H1 (cell line): ENCODE measurements around the gene TSGA10. TPM values are rescaled to one million over a fixed set of nuclear protein-coding genes. Genes with fewer than 3 reads are reported as not detected.
A peak's percentile ranks its signal among the peaks of the same experiment; 100 is the strongest.

ENCODE experiments used
- CTCF ChIA-PET: fragments of 300-600 bp; sonication (Branson Sonifier 250); formaldehyde crosslinking; loops from one replicate; lab custom pipeline; 2021; ENCODE audit not compliant: partially characterized antibody; lab: Charles Lee
- POLR2A ChIA-PET: fragments of 300-600 bp; sonication (Branson Sonifier 250); formaldehyde crosslinking; loops from one replicate; lab custom pipeline; 2021; ENCODE audit warnings: inconsistent platforms; ENCODE audit not compliant: partially characterized antibody; lab: Charles Lee
- DNase-seq, 2 experiments: peaks; one replicate each; pipeline versions ENCODE4 v3.0.0 to v3.0.0-alpha.2; 2010 to 2022; ENCODE audit warnings: low spot score in 2 of 2, low read depth in 1 of 2, mixed read lengths in 1 of 2
- FAIRE-seq: peaks from 2 replicates; lab custom pipeline; 2011; peaks lifted over from hg19 to GRCh38; lab: Jason Lieb, UNC
- H2AFZ ChIP-seq: 2 replicates; pipeline ENCODE4 v1.8.1; 2012; ENCODE audit warnings: low read length, inconsistent platforms
- H2AK5ac ChIP-seq: 2 replicates; pipeline ENCODE4 v1.6.1; 2013; ENCODE audit warnings: low read depth, low read length
- H2BK120ac ChIP-seq: replicated peaks from 2 replicates; pipeline ENCODE3; 2013; ENCODE audit warnings: low read depth, low read length, inconsistent platforms
- H2BK12ac ChIP-seq: 2 replicates; pipeline ENCODE4 v1.6.1; 2013; ENCODE audit warnings: low read depth, low read length
- H2BK15ac ChIP-seq: 2 replicates; pipeline ENCODE4 v1.6.1; 2013; ENCODE audit warnings: low read length
- H2BK20ac ChIP-seq: 2 replicates; pipeline ENCODE4 v1.6.1; 2013; ENCODE audit warnings: low read length
- H2BK5ac ChIP-seq: 2 replicates; pipeline ENCODE4 v1.6.1; 2013; ENCODE audit warnings: low read depth, low read length
- H3K14ac ChIP-seq: 2 replicates; pipeline ENCODE4 v1.6.1; 2013; ENCODE audit warnings: inconsistent platforms; ENCODE audit not compliant: insufficient read length
- H3K18ac ChIP-seq: 2 replicates; pipeline ENCODE4 v1.6.1; 2013; ENCODE audit warnings: low read length; ENCODE audit errors: extremely low read depth
- H3K23ac ChIP-seq: 2 replicates; pipeline ENCODE4 v1.6.1; 2013; ENCODE audit warnings: inconsistent platforms; ENCODE audit not compliant: insufficient read length
- H3K23me2 ChIP-seq: 2 replicates; pipeline ENCODE4 v1.6.1; 2013; ENCODE audit warnings: low read depth, low read length
- H3K27ac ChIP-seq: 2 replicates; pipeline ENCODE4 v1.6.1; 2011; ENCODE audit warnings: low read depth, low read length, inconsistent platforms
- H3K27me3 ChIP-seq, 4 experiments: replicated peaks in 1 of 4; 1 replicate in 1 of 4; 2 replicates in 3 of 4; pipeline versions ENCODE4 v1.6.1 to v1.8.1; 2011 to 2013; ENCODE audit warnings: low read length in 3 of 4, mild to moderate bottlenecking in 3 of 4, inconsistent platforms in 2 of 4, mixed read lengths in 2 of 4, moderate library complexity in 1 of 4; ENCODE audit not compliant: control insufficient read depth in 3 of 4, insufficient read depth in 3 of 4; ENCODE audit errors: extremely low read depth in 1 of 4
- H3K36me3 ChIP-seq, 4 experiments: 2 replicates each; pipeline versions ENCODE4 v1.6.1 to v1.8.1; 2011 to 2013; ENCODE audit warnings: mild to moderate bottlenecking in 4 of 4, low read length in 3 of 4, moderate library complexity in 2 of 4, control low read depth in 1 of 4, inconsistent platforms in 1 of 4; ENCODE audit not compliant: insufficient read depth in 4 of 4, control insufficient read depth in 2 of 4
- H3K4ac ChIP-seq: replicated peaks from 2 replicates; pipeline ENCODE3; 2013; ENCODE audit warnings: low read length, low read depth, mixed read lengths, inconsistent platforms; ENCODE audit not compliant: insufficient read length
- H3K4me1 ChIP-seq, 4 experiments: replicated peaks in 1 of 4; 1 replicate in 1 of 4; 2 replicates in 3 of 4; pipeline versions ENCODE4 v1.6.1 to v1.8.1; 2011 to 2013; ENCODE audit warnings: low read length in 3 of 4, inconsistent platforms in 2 of 4, mixed read lengths in 1 of 4; ENCODE audit not compliant: insufficient read depth in 4 of 4, control insufficient read depth in 3 of 4
- H3K4me2 ChIP-seq, 2 experiments: 2 replicates each; pipeline versions ENCODE4 v1.6.1 to v1.8.1; 2011 to 2013; ENCODE audit warnings: low read depth in 2 of 2, low read length in 2 of 2, control low read depth in 1 of 2, inconsistent platforms in 1 of 2, mild to moderate bottlenecking in 1 of 2; ENCODE audit not compliant: insufficient read depth in 1 of 2
- H3K4me3 ChIP-seq, 4 experiments: fragments of 200-600, 300-600 bp in 1 of 4; sonication (generic), shearing (Covaris generic), sonication (Bioruptor Twin) in 1 of 4; 2 replicates each; pipeline versions ENCODE4 v1.5.1 to v1.8.1; 2011 to 2016; ENCODE audit warnings: low read length in 4 of 4, low read depth in 3 of 4, control low read depth in 2 of 4, inconsistent platforms in 2 of 4, mild to moderate bottlenecking in 2 of 4, mixed read lengths in 1 of 4, moderate library complexity in 1 of 4; ENCODE audit not compliant: insufficient read depth in 2 of 4; ENCODE audit errors: extremely low read depth in 1 of 4
- H3K56ac ChIP-seq: replicated peaks from 2 replicates; pipeline ENCODE3; 2013; ENCODE audit warnings: low read depth, mild to moderate bottlenecking, mixed read lengths, low read length, inconsistent platforms; ENCODE audit not compliant: insufficient read length
- H3K79me1 ChIP-seq: 2 replicates; pipeline ENCODE4 v1.6.1; 2013; ENCODE audit warnings: low read depth, low read length, control low read depth
- H3K79me2 ChIP-seq, 2 experiments: 2 replicates each; pipeline versions ENCODE4 v1.6.1 to v1.8.1; 2012 to 2013; ENCODE audit warnings: low read length in 2 of 2, mild to moderate bottlenecking in 2 of 2, inconsistent platforms in 1 of 2; ENCODE audit not compliant: insufficient read depth in 2 of 2, control insufficient read depth in 1 of 2
- H3K9ac ChIP-seq, 4 experiments: replicated peaks in 1 of 4; 1 replicate in 1 of 4; 2 replicates in 3 of 4; pipeline versions ENCODE4 v1.6.1 to v1.8.1; 2011 to 2013; ENCODE audit warnings: low read depth in 3 of 4, low read length in 3 of 4, control low read depth in 2 of 4, mild to moderate bottlenecking in 2 of 4, moderate library complexity in 2 of 4, inconsistent platforms in 1 of 4; ENCODE audit errors: extremely low read depth in 1 of 4
- H3K9me3 ChIP-seq, 2 experiments: 2 replicates each; pipeline versions ENCODE4 v1.6.1 to v1.8.1; 2012 to 2013; ENCODE audit warnings: mild to moderate bottlenecking in 2 of 2, moderate library complexity in 2 of 2, control low read depth in 1 of 2, inconsistent platforms in 1 of 2, low read depth in 1 of 2, low read length in 1 of 2, mixed read lengths in 1 of 2; ENCODE audit not compliant: insufficient read depth in 2 of 2
- H4K20me1 ChIP-seq, 2 experiments: replicated peaks in 1 of 2; 2 replicates each; pipeline versions ENCODE3 to v1.8.1; 2011 to 2013; ENCODE audit warnings: inconsistent platforms in 2 of 2, low read length in 2 of 2, mild to moderate bottlenecking in 1 of 2; ENCODE audit not compliant: insufficient read depth in 2 of 2, control insufficient read depth in 1 of 2
- H4K5ac ChIP-seq: 2 replicates; pipeline ENCODE4 v1.6.1; 2013; ENCODE audit warnings: low read length, low read depth, mixed read lengths, inconsistent platforms; ENCODE audit not compliant: insufficient read length
- H4K8ac ChIP-seq: 2 replicates; pipeline ENCODE4 v1.8.0; 2013; ENCODE audit warnings: mild to moderate bottlenecking, moderate library complexity, low read length, inconsistent platforms; ENCODE audit not compliant: insufficient read depth; ENCODE audit errors: extremely low read depth
- H4K91ac ChIP-seq: replicated peaks from 2 replicates; pipeline ENCODE3; 2013; ENCODE audit warnings: low read length, mixed read lengths, inconsistent platforms; ENCODE audit not compliant: insufficient read length
- ATF2 ChIP-seq: IDR thresholded peaks from 2 replicates; pipeline ENCODE4 v1.6.1; 2012; ENCODE audit warnings: low read length, inconsistent platforms
- CTBP2 ChIP-seq: IDR thresholded peaks from 2 replicates; pipeline ENCODE4 v1.7.0; 2011; ENCODE audit warnings: borderline replicate concordance, mild to moderate bottlenecking, moderate library complexity, mixed read lengths, low read length; ENCODE audit not compliant: insufficient read depth, insufficient read length
- EZH2 ChIP-seq: fragments of 200-600 bp; sonication (generic); IDR thresholded peaks from 2 replicates; pipeline ENCODE4 v1.7.1; 2012; ENCODE audit warnings: low read depth, mild to moderate bottlenecking, moderate library complexity, low read length, inconsistent platforms; ENCODE audit not compliant: severe bottlenecking
- NANOG ChIP-seq: IDR thresholded peaks from 2 replicates; pipeline ENCODE4 v1.6.1; 2011; ENCODE audit warnings: low read length, low read depth, mild to moderate bottlenecking, inconsistent platforms; ENCODE audit not compliant: insufficient read depth, poor library complexity, severe bottlenecking
- SAP30 ChIP-seq: fragments of 300-600 bp; sonication (generic); IDR thresholded peaks from 2 replicates; pipeline ENCODE4 v1.7.1; 2012; ENCODE audit warnings: low read length, moderate library complexity, mild to moderate bottlenecking, inconsistent platforms; ENCODE audit not compliant: insufficient read depth, insufficient replicate concordance
- SIX5 ChIP-seq: IDR thresholded peaks from 2 replicates; pipeline ENCODE4 v1.6.1; 2011; ENCODE audit warnings: mild to moderate bottlenecking, low read depth, low read length
- SP4 ChIP-seq: IDR thresholded peaks from 2 replicates; pipeline ENCODE4 v1.6.1; 2012; ENCODE audit warnings: low read length, inconsistent platforms
- SRF ChIP-seq: IDR thresholded peaks from 2 replicates; pipeline ENCODE4 v1.6.1; 2011; ENCODE audit warnings: mild to moderate bottlenecking, low read depth, low read length, moderate library complexity
- WGBS, 2 experiments: shearing (Covaris generic) in 1 of 2; methylation state at CpG; one replicate each; pipeline versions ENCODE4 v1.1.6 to v1.1.7; 2013 to 2015; ENCODE audit warnings: low lambda C conversion rate in 2 of 2, mixed read lengths in 2 of 2, inconsistent platforms in 1 of 2, low coverage in 1 of 2, missing lambda C conversion rate in 1 of 2; ENCODE audit not compliant: insufficient replicate concordance in 2 of 2, insufficient coverage in 1 of 2, insufficient read length in 1 of 2; ENCODE audit errors: extremely low coverage in 1 of 2, missing lambda C conversion rate in 1 of 2; 5-methylcytosine and 5-hydroxymethylcytosine counted together
- polyA plus RNA-seq, 7 experiments: library from polyadenylated mRNA; depleted of rRNA in 3 of 7; stranded (reverse) in 5 of 7; unstranded in 2 of 7; fragments of >200 nt in 5 of 7; fragments of 200-250 nt in 2 of 7; gene quantifications; 1 replicate in 5 of 7; 2 replicates in 1 of 7; 4 replicates in 1 of 7; pipeline versions ENCODE4 v1.2.1 to v1.2.3, GENCODE V29; 2011 to 2013; ENCODE audit warnings: missing spikeins in 2 of 7, mixed read lengths in 2 of 7
- total RNA-seq: library from RNA; stranded (reverse); fragmentation: NEBNext Ultra II Directional; extraction: Animal tissue kit (Norgen Biotek cat#: 25700); gene quantifications from 2 replicates; pipeline ENCODE4 v1.2.1, GENCODE V29; 2021

Gene TSGA10
- total and polyA plus RNA-seq, 2 of the 8 experiments (the other 6 are each of a cell fraction or from before 2014, with no cell fraction given) = 2.2 to 7.4 TPM

GRCh38 chr2:99180755-99181623 lies 26.2 kb upstream of the TSGA10 start, which contains the start of the genes MITD1 and MRPL30:
TSS of gene MITD1 (minus strand) at chr2:99181058. CDS start at chr2:99180981, 77 bp downstream.
TSS of gene MRPL30 (plus strand) at chr2:99181184. CDS start at chr2:99186204, 5,020 bp downstream.
- Histone ChIP-seq H3K4me1 (peaks cover 0 to 2% (median 0%) of the 10 kb centered on the region in 4 experiments; a peak in 3 of 7 replicates), H2BK15ac (no peak within 1 kb of the TSS), H3K27ac (peak within 1 kb of the TSS; percentile 81), H3K18ac (peak within 1 kb of the TSS; percentile 92), H3K4me3 (peak within 1 kb of the TSS; percentile 81 to 95 (median 89)), H3K14ac (no peak within 1 kb of the TSS), H4K5ac (peak within 1 kb of the TSS; percentile 51), H2BK12ac (no peak within 1 kb of the TSS; the same call in 1 of the 2 replicates), H3K23me2 (peaks cover 4% of the 10 kb centered on the region), H4K8ac (peak within 1 kb of the TSS; percentile 82; the same call in 1 of the 2 replicates), H3K79me1 (no peaks in the 10 kb centered on the region), H3K9me3 (no peaks in the 10 kb centered on the region), H2BK120ac (no peak within 1 kb of the TSS), H2AFZ (peak within 1 kb of the TSS; percentile 91), H3K79me2 (peaks cover 7 to 75% of the 10 kb centered on the region in 2 experiments), H4K91ac (peak within 1 kb of the TSS; percentile 94), H2BK20ac (no peak within 1 kb of the TSS), H3K56ac (peak within 1 kb of the TSS; percentile 65), H3K23ac (no peak within 1 kb of the TSS), H3K36me3 (no peaks in the 10 kb centered on the region; a peak in 2 of 8 replicates), H2BK5ac (no peak within 1 kb of the TSS), H3K4ac (no peak within 1 kb of the TSS), H3K27me3 (no peaks in the 10 kb centered on the region), H2AK5ac (no peak within 1 kb of the TSS), H3K9ac (peak within 1 kb of the TSS; percentile 58 to 86 (median 78)), H4K20me1 (peaks cover 1 to 2% of the 10 kb centered on the region in 2 experiments), H3K4me2 (peak within 1 kb of the TSS; percentile 65 to 68)
- ChIA-PET POLR2A (interaction anchor here (0.5 to 3.4 kb wide), 24 partner anchors 8 to 1334 kb away, joined by 3 to 19 read pairs (median 4); partner anchors contain the start of genes C2orf15, EIF5B, LIPT1 and TSGA10), CTCF (interaction anchor here (0.7 to 2.2 kb wide), 14 partner anchors 10 to 157 kb away, joined by 3 to 7 read pairs (median 3); partner anchors contain the start of gene TXNDC9)
- DNase-seq (peak; percentile 76 to 86), FAIRE-seq (peak; percentile 57)
- WGBS, 2 experiments = 1% methylated on average over 39 of the region's 39 CpGs; no CpG with 5 or more reads in 1 of the 2 experiments
- TF ChIP-seq SP4 (no peak; the same call in 1 of the 2 replicates), CTBP2 (peak; percentile 25), EZH2 (no peak), SRF (0 out of 2 replicates have a peak, but pooled peaks have one; percentile 42), NANOG (no peak), SIX5 (peak; percentile 55), SAP30 (peak; percentile 89), ATF2 (peak; percentile 37; the same call in 1 of the 2 replicates)
